DMS114 treated with DMSO at 0.1 percent for 48 hours (cell line): ENCODE results near the gene JAK1.
A peak's percentile ranks its signal among the peaks of the same experiment; 100 is the strongest.
"Not testable (repeated sequence)": the region's sequence is repeated elsewhere in the genome, so short reads cannot be mapped to it uniquely, and the experiment has no call there.

ENCODE experiments used
- DNase-seq: peaks from one replicate; lab custom pipeline; 2025; ENCODE audit not compliant: unreplicated experiment; lab: John Stamatoyannopoulos, UW

Gene JAK1

GRCh38 chr1:64844175-64844574 is 122.2 kb downstream of the JAK1 start:
- no peak for DNase-seq

- no peak for DNase-seq
Observed at GRCh38 chr1:64843675-64844074, 122.7 kb downstream of the JAK1 start.

- no peak for DNase-seq
Observed at GRCh38 chr1:64842224-64842623, 124.1 kb downstream of the JAK1 start.

- no peak for DNase-seq
Observed at GRCh38 chr1:64841330-64842065, 124.9 kb downstream of the JAK1 start.

- no peak for DNase-seq
Observed at GRCh38 chr1:64839732-64840405, 126.5 kb downstream of the JAK1 start.

GRCh38 chr1:64839261-64839660 is 127.1 kb downstream of the JAK1 start:
- no peak for DNase-seq

GRCh38 chr1:64838486-64838885 is 127.9 kb downstream of the JAK1 start:
- no peak for DNase-seq

GRCh38 chr1:64836802-64837201 is 129.5 kb downstream of the JAK1 start:
- DNase-seq: no peak

GRCh38 chr1:64834734-64835133 is 131.6 kb downstream of the JAK1 start:
- no peak for DNase-seq

GRCh38 chr1:64830030-64830651 is 136.2 kb downstream of the JAK1 start:
- DNase-seq: no peak

- no peak for DNase-seq
Observed at GRCh38 chr1:64829411-64830029, 136.8 kb downstream of the JAK1 start.

GRCh38 chr1:64828829-64829228 is 137.5 kb downstream of the JAK1 start:
- DNase-seq: no peak

- DNase-seq: no peak
Observed at GRCh38 chr1:64826991-64827390, 139.4 kb downstream of the JAK1 start.

- DNase-seq: peak; percentile 77
Observed at GRCh38 chr1:64823691-64824476, 142.5 kb downstream of the JAK1 start.

GRCh38 chr1:64822621-64823020 is 143.7 kb downstream of the JAK1 start:
- no peak for DNase-seq

- not testable (repeated sequence) for DNase-seq
Observed at GRCh38 chr1:64820572-64820971, 145.8 kb downstream of the JAK1 start.

GRCh38 chr1:64817364-64817763 is 149.0 kb downstream of the JAK1 start:
- not testable (repeated sequence) for DNase-seq

- DNase-seq: no peak
Observed at GRCh38 chr1:64814427-64814826, 151.9 kb downstream of the JAK1 start.

- DNase-seq: no peak
Observed at GRCh38 chr1:64811131-64811530, 155.2 kb downstream of the JAK1 start.

GRCh38 chr1:64810001-64810400 is 156.3 kb downstream of the JAK1 start:
- DNase-seq: no peak

GRCh38 chr1:64809309-64809708 is 157.0 kb downstream of the JAK1 start:
- DNase-seq: no peak
